HG03135 (cell line): Measurements from ENCODE around the gene ANKRD6.

Experiments
- ATAC-seq: cut with Tn5 transposase; IDR thresholded peaks from one replicate; pipeline ENCODE4 v1.9.1; 2021; ENCODE audit warnings: mild to moderate bottlenecking, moderate library complexity; ENCODE audit not compliant: unreplicated experiment

ANKRD6 gene

GRCh38 chr6:89681983-89682564 lies 249.1 kb downstream of the ANKRD6 start:
- no peak for ATAC-seq

GRCh38 chr6:89682991-89683390 lies 250.0 kb downstream of the ANKRD6 start:
- no peak for ATAC-seq
